Body of pancreas (tissue), 4 donors: ENCODE data around the gene HOXB5.

Source experiments
- POLR2A ChIP-seq, 3 donors: fragments of 450-650 bp; IDR thresholded peaks; one replicate each; pipeline ENCODE4 v1.6.1; 2016; ENCODE audit warnings: antibody characterized with exemption in 3 of 3, mild to moderate bottlenecking in 2 of 3
- TF ChIP-seq, protein P1 (sequence below), 7 experiments: fragments of 450-650 bp in 4 of 7; fragments of 200-600 bp in 3 of 7; sonication (generic) in 3 of 7; IDR thresholded peaks; one replicate each; pipeline ENCODE4 v1.5.1; 2016 to 2019; ENCODE audit warnings: antibody characterized with exemption in 7 of 7

DNA sequence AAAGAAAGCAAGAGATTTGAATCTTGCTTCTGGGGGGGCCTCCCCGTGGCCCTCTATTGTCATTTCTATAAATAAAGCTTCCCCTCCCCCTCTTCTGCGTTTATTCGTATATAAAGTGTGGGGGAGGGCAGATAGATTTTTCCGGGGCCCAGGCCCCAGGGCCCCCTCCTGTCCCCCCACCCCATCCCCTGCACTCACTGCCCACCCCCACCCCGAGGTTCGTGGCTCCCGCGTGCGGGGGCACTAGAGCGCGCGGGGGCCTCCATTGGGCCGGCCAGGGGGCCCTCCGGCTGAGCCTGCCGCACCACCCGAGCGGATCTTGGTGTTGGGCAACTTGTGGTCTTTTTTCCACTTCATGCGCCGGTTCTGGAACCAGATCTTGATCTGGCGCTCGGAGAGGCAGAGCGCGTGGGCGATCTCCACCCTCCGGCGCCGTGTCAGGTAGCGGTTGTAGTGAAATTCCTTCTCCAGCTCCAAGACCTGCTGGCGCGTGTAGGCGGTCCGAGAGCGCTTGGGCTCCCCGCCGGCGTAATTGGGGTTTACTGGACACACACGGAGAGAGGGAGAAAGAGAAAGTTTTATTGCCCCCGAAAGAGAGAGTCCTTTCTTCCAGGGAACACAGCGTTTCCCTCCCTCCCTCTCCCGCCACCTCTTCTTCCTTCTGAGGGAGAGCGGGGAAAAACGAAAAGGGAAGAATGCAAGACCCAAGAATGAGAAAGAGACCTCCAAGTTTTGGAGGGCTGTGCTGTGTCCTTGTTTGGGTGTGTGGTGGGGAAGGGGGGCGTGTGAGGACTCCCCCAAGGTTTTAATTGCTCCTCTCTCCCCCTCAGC lies 16.9 kb downstream of the HOXB5 start:
- TF ChIP-seq, protein P1, sequence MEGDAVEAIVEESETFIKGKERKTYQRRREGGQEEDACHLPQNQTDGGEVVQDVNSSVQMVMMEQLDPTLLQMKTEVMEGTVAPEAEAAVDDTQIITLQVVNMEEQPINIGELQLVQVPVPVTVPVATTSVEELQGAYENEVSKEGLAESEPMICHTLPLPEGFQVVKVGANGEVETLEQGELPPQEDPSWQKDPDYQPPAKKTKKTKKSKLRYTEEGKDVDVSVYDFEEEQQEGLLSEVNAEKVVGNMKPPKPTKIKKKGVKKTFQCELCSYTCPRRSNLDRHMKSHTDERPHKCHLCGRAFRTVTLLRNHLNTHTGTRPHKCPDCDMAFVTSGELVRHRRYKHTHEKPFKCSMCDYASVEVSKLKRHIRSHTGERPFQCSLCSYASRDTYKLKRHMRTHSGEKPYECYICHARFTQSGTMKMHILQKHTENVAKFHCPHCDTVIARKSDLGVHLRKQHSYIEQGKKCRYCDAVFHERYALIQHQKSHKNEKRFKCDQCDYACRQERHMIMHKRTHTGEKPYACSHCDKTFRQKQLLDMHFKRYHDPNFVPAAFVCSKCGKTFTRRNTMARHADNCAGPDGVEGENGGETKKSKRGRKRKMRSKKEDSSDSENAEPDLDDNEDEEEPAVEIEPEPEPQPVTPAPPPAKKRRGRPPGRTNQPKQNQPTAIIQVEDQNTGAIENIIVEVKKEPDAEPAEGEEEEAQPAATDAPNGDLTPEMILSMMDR (IDR thresholded peaks at IDR 0.05) = no peak
- no peak for TF ChIP-seq POLR2A (IDR thresholded peaks at IDR 0.05)
